Naive B cell (primary cell): ENCODE results near the gene TSPAN14. TPM values are rescaled to one million over a fixed set of nuclear protein-coding genes. Genes with fewer than 3 reads are reported as not detected.

ENCODE experiments used
- ATAC-seq, 2 donors: fragments of 150-1000 bp; cut with Tn5 transposase; 2 replicates each; pipeline ENCODE4 v1.10.0; 2021; ENCODE audit warnings: low read depth in 2 of 2, mild to moderate bottlenecking in 2 of 2, moderate library complexity in 2 of 2
- DNase-seq: peaks from one replicate; pipeline ENCODE4 v3.0.0; 2022
- H3K27ac Mint-ChIP-seq, 6 donors: one replicate each; pipeline ENCODE4 v1.8.0; 2020 to 2022; ENCODE audit warnings: mild to moderate bottlenecking in 6 of 6, mixed read lengths in 6 of 6, moderate library complexity in 5 of 6, inconsistent platforms in 2 of 6
- H3K27me3 Mint-ChIP-seq, 3 donors: one replicate each; pipeline ENCODE4 v1.8.0; 2021 to 2022; ENCODE audit warnings: mixed read lengths in 3 of 3, mild to moderate bottlenecking in 1 of 3
- H3K36me3 Mint-ChIP-seq, 2 donors: one replicate each; pipeline ENCODE4 v1.8.0; 2020 to 2022; ENCODE audit warnings: mixed read lengths in 2 of 2, inconsistent platforms in 1 of 2, mild to moderate bottlenecking in 1 of 2
- H3K4me1 Mint-ChIP-seq, 3 donors: one replicate each; pipeline ENCODE4 v1.8.0; 2020 to 2022; ENCODE audit warnings: mixed read lengths in 3 of 3, inconsistent platforms in 1 of 3, mild to moderate bottlenecking in 1 of 3, moderate library complexity in 1 of 3
- H3K4me3 Mint-ChIP-seq, 8 donors: one replicate each; pipeline ENCODE4 v1.8.0; 2020 to 2022; ENCODE audit warnings: mild to moderate bottlenecking in 8 of 8, mixed read lengths in 8 of 8, moderate library complexity in 8 of 8, inconsistent platforms in 2 of 8
- H3K9me3 Mint-ChIP-seq, 7 donors: one replicate each; pipeline ENCODE4 v1.8.0; 2020 to 2022; ENCODE audit warnings: mixed read lengths in 7 of 7, mild to moderate bottlenecking in 5 of 7, inconsistent platforms in 2 of 7, moderate library complexity in 1 of 7
- polyA plus RNA-seq, 6 donors: library from polyadenylated mRNA; unstranded; fragments of 300-500 nt; fragmentation: Illumina TruSeq; gene quantifications; one replicate each; pipeline ENCODE4 v1.2.3, GENCODE V29; 2021; ENCODE audit warnings: low read depth in 6 of 6

Gene TSPAN14
- polyA plus RNA-seq, 6 donors from 2014 or later, result 31.0 to 60.8 (median 38.1) TPM

DNA sequence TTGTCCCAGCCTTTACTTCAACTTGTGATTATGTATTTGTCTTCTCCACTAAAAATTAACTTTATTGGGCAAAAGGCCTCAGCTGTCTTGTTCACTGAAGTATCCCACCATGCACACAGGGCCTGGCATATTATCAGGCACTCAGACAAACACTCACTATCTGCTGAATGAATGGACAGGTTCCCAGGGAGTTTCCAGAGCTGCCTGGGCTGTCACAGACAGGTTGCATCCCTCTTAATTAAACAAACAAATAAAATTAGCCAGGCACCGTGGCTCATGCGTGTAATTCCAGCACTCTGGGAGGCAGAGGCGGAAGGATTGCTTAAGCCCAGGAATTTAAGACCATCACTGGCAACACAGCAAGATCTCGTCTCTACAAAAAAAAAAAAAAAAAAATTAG lies 1.5 kb upstream of the TSPAN14 start:
- peaks cover 17 to 28% (median 23%) of the 10 kb centered on the region in 3 donors for H3K4me1 Mint-ChIP-seq
- no peak overlapping the region for H3K4me3 Mint-ChIP-seq
- no peaks in the 10 kb centered on the region for H3K27me3 Mint-ChIP-seq
- no peak overlapping the region for H3K27ac Mint-ChIP-seq
- ATAC-seq, result no peak
- DNase-seq, result no peak
- H3K9me3 Mint-ChIP-seq, result no peaks in the 10 kb centered on the region
- no peaks in the 10 kb centered on the region for H3K36me3 Mint-ChIP-seq

GRCh38 chr10:80453056-80453841 lies 861 bp upstream of the TSPAN14 start:
- DNase-seq (no peak), ATAC-seq (no peak)
- Mint-ChIP-seq H3K27ac (peak overlapping the region in 5 of 6 donors; percentile 71 to 94 (median 89)), H3K9me3 (peaks cover 0 to 2% (median 0%) of the 10 kb centered on the region in 7 donors), H3K4me3 (peak overlapping the region in 6 of 8 donors; percentile 82 to 93 (median 90)), H3K36me3 (no peaks in the 10 kb centered on the region), H3K4me1 (peaks cover 20 to 34% (median 28%) of the 10 kb centered on the region in 3 donors), H3K27me3 (no peaks in the 10 kb centered on the region)

DNA sequence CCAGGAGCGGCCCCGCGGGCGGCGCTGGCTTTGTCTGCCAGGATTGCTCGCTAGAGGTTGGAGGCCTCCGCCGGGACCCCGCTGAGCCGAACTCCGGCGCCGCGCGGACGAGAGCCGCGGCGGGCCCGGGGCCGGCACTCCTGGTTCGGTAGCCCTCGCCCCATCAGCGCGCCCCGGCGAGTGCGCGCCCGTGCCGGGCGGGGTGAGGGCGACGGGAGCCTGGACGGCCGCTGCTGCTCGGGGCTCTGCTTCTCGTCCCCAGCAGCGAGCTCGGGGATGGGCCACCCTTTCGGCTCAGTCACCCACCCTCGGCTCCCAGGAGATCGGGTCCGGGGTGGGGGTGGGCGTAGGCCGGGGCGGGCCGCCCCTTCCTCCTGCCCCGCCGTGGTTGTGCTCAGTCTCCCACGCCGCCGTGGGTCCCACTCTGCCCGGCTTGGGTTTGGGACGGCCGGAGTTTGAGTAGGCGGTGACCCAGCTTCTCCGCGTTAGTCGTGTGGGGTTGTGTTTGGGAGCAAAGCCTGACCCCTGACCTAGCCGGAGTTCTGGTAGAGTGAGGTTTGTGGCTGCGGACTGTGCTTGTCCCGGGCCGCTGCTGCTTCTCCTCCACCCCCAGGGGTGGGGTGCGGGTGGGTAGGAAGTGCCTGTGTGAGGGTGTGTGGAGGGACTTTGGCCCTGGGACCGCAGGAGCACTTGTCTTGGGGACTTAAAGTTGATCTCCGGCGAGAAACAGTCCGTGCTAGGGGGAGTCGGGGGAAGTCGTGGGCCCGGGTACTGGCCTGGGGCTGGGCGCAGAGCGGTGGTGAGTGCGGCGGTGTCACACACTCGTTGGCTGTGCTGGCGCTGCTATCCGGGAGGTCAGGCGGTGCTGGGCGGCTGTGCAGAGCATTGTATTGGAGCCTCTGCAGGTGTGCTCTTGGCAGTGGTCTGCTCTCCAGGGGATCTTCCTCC lies 677 bp downstream of the TSPAN14 start:
- DNase-seq (peak; percentile 38), ATAC-seq (peak; percentile 27)
- no peaks in the 10 kb centered on the region for H3K36me3 Mint-ChIP-seq
- H3K4me3 Mint-ChIP-seq, result peak overlapping the region; percentile 89 to 98 (median 94)
- no peaks in the 10 kb centered on the region for H3K27me3 Mint-ChIP-seq
- peaks cover 0 to 2% (median 0%) of the 10 kb centered on the region in 7 donors for H3K9me3 Mint-ChIP-seq
- H3K4me1 Mint-ChIP-seq, result peaks cover 35 to 49% (median 44%) of the 10 kb centered on the region in 3 donors
- H3K27ac Mint-ChIP-seq, result peak overlapping the region; percentile 82 to 95 (median 88)

GRCh38 chr10:80455461-80456349 lies 1.6 kb downstream of the TSPAN14 start:
- Mint-ChIP-seq H3K27me3 (no peaks in the 10 kb centered on the region), H3K4me1 (peaks cover 44 to 57% (median 53%) of the 10 kb centered on the region in 3 donors), H3K9me3 (peaks cover 0 to 2% (median 0%) of the 10 kb centered on the region in 7 donors), H3K36me3 (no peaks in the 10 kb centered on the region), H3K4me3 (peak overlapping the region; percentile 89 to 98 (median 94)), H3K27ac (peak overlapping the region in 5 of 6 donors; percentile 25 to 95 (median 86))
- ATAC-seq (no peak), DNase-seq (no peak)

DNA sequence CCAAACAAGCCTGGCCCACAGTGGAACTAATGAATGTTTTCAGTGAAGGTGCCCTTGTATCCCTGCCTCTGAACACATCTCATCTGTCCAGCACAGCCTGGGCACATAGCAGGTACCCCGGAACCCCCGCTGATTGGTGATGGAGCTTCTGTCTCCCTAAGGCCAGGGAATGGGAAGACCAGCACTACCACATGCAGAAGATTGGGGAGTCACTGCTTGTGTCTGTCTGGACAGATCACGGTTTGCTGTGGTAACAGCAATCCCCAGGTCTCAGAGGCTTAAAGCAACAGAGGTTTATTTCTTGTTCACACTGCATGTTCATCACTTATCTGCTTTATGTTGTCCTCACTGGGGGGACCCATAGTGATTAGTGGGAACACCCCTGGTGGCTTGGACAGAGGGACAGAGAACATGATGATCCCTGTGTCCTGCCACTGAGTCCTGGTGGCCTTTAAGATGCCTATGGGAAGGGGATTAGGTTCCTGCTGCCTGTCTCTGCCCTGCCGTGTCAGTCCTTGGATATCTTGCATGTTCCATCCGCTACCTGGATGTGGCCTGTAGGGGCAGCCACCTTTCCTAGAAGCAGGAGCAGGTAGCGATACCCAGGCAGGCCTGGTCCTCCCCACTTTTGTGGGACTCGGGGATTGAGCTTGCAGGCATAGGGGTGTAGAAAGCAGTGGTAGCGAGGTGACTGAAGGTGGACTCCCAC lies 3.6 kb downstream of the TSPAN14 start:
- ATAC-seq (no peak), DNase-seq (no peak)
- no peaks in the 10 kb centered on the region for H3K36me3 Mint-ChIP-seq
- H3K4me3 Mint-ChIP-seq, result peak overlapping the region in 5 of 8 donors; percentile 6 to 65 (median 43)
- peak overlapping the region in 4 of 6 donors; percentile 28 to 85 (median 56) for H3K27ac Mint-ChIP-seq
- peaks cover 0 to 2% (median 0%) of the 10 kb centered on the region in 7 donors for H3K9me3 Mint-ChIP-seq
- H3K27me3 Mint-ChIP-seq, result no peaks in the 10 kb centered on the region
- peaks cover 64 to 77% (median 73%) of the 10 kb centered on the region in 3 donors for H3K4me1 Mint-ChIP-seq

DNA sequence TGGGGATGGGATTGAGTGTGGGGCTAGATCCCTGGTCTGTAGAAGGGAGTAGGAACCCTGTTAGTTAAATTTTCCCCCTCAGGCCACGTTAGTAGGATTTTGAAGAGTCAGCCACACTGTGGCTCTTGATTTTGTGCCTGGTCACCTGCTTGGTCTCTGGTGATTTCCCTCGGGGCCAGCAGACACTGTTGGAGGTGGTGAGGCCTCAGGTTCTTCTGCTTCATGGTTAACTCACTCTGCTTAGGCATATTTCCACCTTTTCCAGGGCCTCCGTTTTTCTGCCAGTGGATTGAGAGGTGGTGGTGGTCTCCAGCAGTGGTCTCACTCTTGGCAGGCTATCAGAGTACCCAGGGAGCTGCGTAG lies 4.1 kb downstream of the TSPAN14 start:
- H3K4me3 Mint-ChIP-seq, result peak overlapping the region in 4 of 8 donors; percentile 61 to 77 (median 64)
- H3K4me1 Mint-ChIP-seq, result peaks cover 70 to 81% (median 77%) of the 10 kb centered on the region in 3 donors
- H3K27me3 Mint-ChIP-seq, result no peaks in the 10 kb centered on the region
- no peak for ATAC-seq
- peak overlapping the region in 5 of 6 donors; percentile 28 to 85 (median 70) for H3K27ac Mint-ChIP-seq
- H3K36me3 Mint-ChIP-seq, result no peaks in the 10 kb centered on the region
- peaks cover 0 to 2% (median 0%) of the 10 kb centered on the region in 7 donors for H3K9me3 Mint-ChIP-seq
- DNase-seq, result no peak

GRCh38 chr10:80458638-80459037 lies 4.5 kb downstream of the TSPAN14 start:
- DNase-seq, result no peak
- Mint-ChIP-seq H3K4me3 (peak overlapping the region in 7 of 8 donors; percentile 22 to 77 (median 63)), H3K36me3 (no peaks in the 10 kb centered on the region), H3K27ac (peak overlapping the region in 3 of 6 donors; percentile 70 to 85 (median 70)), H3K27me3 (no peaks in the 10 kb centered on the region), H3K9me3 (peaks cover 0 to 2% (median 0%) of the 10 kb centered on the region in 7 donors), H3K4me1 (peaks cover 70 to 81% (median 77%) of the 10 kb centered on the region in 3 donors)
- ATAC-seq, result no peak

- peaks cover 0 to 2% (median 0%) of the 10 kb centered on the region in 7 donors for H3K9me3 Mint-ChIP-seq
- H3K27ac Mint-ChIP-seq, result peak overlapping the region in 5 of 6 donors; percentile 70 to 85 (median 81)
- DNase-seq, result peak; percentile 35
- H3K4me3 Mint-ChIP-seq, result peak overlapping the region; percentile 52 to 77 (median 62)
- ATAC-seq, result peak; percentile 43 to 44
- no peaks in the 10 kb centered on the region for H3K27me3 Mint-ChIP-seq
- H3K36me3 Mint-ChIP-seq, result no peaks in the 10 kb centered on the region
- peaks cover 75 to 86% (median 82%) of the 10 kb centered on the region in 3 donors for H3K4me1 Mint-ChIP-seq
Measured at GRCh38 chr10:80459047-80459865, 5.1 kb downstream of the TSPAN14 start.

DNA sequence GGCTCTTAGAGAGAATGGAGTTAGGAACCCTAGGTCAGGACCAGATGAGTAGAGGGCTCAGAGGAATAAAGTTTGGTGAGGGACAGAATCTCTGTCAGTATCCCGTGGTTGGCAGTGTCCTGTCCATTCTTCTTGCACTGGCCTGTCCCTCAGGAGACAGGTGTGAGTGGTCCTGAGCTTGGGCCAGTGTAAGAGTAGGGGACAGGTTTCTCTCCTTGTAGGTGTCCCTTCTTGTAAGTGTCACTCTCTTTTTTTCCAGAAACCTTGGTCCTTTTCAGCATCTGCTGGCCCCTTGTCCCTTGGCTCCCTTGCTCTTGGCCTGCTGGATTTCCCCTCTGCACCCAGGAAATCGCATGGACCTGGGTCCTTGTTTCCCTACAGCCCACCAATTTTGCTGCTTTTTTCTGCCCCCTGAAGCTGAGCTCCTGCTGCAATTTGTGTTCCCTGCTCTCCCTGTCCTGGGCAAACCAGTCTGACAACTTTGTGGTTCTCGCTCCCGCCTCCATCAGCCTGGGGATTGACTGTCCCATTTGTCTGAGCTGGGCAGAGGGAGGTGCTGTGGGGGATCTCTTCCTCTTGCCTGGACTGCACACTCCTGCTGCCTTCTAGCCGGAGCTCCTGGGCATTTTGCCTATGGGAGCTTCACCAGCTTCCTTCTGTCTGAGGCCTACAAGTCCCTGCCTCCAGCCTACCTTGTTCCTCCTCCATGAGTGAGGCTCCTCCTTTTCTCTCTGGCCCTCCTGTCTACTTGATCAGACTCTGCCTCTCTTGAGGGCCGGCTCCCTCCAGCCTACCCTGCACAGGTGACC lies 6.5 kb downstream of the TSPAN14 start:
- H3K36me3 Mint-ChIP-seq, result no peaks in the 10 kb centered on the region
- DNase-seq (no peak), ATAC-seq (no peak)
- H3K4me3 Mint-ChIP-seq, result peak overlapping the region in 7 of 8 donors; percentile 17 to 83 (median 53)
- peaks cover 0 to 2% (median 0%) of the 10 kb centered on the region in 7 donors for H3K9me3 Mint-ChIP-seq
- H3K4me1 Mint-ChIP-seq, result peaks cover 78 to 91% (median 86%) of the 10 kb centered on the region in 3 donors
- no peaks in the 10 kb centered on the region for H3K27me3 Mint-ChIP-seq
- H3K27ac Mint-ChIP-seq, result peak overlapping the region in 4 of 6 donors; percentile 11 to 83 (median 70)

DNA sequence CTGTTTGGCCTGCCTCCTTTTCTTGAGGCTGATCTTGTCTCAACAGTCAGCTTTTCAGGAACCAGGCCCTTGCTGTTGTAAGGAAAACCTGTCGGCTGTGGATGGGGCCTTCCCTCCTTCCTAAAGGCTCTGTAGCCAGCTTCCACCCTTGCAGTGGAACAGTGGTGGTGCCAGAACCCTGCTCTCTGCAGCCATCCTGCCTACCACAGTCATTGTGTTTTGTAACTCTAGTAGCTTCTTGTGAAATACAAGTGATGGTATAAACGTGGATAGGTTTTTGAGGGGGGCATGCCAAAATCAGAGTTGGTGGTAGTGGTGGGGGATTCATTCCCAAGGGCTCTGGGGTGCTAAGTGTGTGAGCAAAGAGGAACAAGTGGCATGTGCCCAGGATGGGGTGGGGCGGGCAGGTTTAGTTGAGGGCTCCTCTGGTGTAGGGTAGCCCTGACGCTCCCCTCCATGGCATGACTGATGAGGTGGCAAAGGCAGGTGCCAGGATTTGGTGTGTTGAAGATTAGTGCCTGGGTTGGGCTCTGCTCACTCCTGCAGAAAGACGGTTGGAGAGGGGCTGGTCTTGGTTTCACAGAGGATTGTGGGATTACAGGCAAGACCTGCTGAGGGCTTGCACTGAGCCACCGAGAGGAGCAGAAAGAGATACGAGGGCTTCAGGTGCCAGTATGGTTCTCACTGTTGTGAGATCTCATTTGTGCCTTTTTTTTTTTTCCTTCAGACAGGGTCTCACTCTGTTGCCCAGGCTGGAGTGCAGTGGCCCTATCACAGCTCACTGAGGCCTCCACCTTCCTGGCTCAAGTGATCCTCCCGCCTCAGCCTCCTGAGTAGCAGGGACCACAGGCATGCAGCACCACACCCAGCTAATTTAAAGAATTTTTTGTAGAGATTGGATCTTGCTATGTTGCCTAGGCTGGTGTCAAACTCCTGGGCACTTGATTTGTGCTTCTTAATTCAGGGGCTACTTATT lies 7.4 kb downstream of the TSPAN14 start:
- Mint-ChIP-seq H3K4me3 (peak overlapping the region in 7 of 8 donors; percentile 18 to 83 (median 53)), H3K27ac (peak overlapping the region in 5 of 6 donors; percentile 11 to 83 (median 72)), H3K36me3 (no peaks in the 10 kb centered on the region), H3K9me3 (peaks cover 0 to 2% (median 0%) of the 10 kb centered on the region in 7 donors), H3K4me1 (peaks cover 78 to 91% (median 87%) of the 10 kb centered on the region in 3 donors), H3K27me3 (no peaks in the 10 kb centered on the region)
- DNase-seq, result no peak
- ATAC-seq, result no peak
